Cortex of kidney (tissue), 1 donor: ENCODE data around the gene CCDC159.
"Not testable (repeated sequence)": the region's sequence is repeated elsewhere in the genome, so short reads cannot be mapped to it uniquely, and the experiment has no call there.

ENCODE experiments used
- DNase-seq: peaks from one replicate; lab custom pipeline; 2025; lab: John Stamatoyannopoulos, UW

The CCDC159 gene, protein sequence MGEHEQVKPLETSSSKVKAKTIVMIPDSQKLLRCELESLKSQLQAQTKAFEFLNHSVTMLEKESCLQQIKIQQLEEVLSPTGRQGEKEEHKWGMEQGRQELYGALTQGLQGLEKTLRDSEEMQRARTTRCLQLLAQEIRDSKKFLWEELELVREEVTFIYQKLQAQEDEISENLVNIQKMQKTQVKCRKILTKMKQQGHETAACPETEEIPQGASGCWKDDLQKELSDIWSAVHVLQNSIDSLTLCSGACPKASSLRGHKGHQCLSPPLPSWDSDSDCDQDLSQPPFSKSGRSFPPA

GRCh38 chr19:11346104-11346940 lies at the start of gene CCDC159, which contains the start of gene TMEM205:
CCDC159 (plus strand) TSS chr19:11346519; CDS start chr19:11346607, 88 bp downstream.
TMEM205 (minus strand) TSS chr19:11346268; CDS start chr19:11345619, 649 bp downstream.
- DNase-seq = no peak

DNA sequence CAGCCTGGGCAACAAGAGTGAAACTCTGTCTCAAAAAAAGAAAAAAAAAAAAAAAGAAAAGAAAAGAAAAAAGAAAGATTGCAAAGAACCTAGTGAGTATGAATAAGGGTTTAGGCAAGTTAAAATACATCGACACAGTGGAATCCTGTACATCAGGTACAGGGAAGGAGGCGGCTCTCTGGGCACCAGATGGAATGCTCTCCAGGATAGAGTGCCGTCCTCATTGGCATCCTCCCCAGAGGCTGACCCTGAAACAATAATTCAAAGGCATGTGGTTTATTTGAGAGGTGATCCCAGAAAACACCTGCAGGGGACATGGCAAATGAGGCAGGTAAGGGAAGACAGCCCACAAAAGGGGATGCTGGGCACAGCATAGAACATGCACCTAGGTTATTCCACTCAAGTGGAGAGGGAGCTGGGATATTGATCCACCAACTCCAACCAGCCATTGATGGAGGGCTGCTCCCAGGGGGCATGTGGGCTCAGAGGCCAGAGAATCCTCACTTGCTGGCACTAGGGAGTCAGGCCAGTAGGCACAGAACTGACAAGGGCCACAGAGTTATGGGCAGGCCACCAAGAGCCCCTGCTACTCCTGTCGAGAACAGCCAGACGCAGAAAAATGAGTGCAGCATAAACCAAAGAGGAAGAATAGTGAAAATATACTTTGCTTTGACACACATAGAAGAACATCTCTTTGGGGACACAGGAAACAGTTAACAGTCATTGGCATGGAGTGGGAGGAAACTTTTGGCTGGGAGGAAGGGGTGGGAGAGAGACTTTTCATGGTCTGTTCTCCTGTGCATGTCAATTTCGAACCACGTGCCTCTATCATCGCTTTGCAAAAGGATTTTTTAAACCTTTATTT lies 46.1 kb upstream of the CCDC159 start:
- DNase-seq = no peak

DNA sequence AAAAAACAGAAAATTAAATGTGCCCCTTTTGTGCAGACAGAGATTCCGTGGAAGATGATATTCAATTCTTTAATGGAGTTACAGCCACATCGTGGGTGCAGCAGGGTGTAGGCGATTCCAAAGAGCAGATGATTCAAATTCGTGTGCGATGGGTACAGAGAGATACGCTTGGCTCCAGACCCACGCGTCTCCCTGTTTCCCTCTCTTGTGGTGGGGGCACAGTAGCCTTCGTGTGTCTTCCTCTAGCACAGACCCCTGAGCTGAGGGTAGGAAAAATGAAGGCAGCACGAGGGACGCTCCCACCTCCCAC lies 45.6 kb upstream of the CCDC159 start:
- no peak for DNase-seq

- DNase-seq = no peak
Observed at GRCh38 chr19:11304936-11305335, 41.4 kb upstream of the CCDC159 start.

DNA sequence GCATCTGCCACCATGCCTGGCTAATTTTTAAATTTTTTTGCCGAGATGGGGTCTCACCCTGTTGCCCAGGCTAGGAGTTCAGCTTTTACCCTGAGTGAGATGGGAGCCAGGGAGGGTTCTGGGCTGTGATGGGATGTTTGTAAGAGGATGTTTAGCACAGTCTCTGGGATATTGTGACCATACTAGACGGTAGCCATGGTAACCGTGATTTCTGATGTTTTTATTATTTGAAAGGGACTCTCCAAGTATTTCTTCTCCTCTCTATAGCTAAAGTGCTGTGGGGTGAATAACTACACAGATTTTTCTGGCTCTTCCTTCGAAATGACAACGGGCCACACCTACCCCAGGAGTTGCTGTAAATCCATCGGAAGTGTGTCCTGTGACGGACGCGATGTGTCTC lies 40.0 kb upstream of the CCDC159 start:
- DNase-seq = no peak

- DNase-seq = not testable (repeated sequence)
Observed at GRCh38 chr19:11320278-11320995, 25.9 kb upstream of the CCDC159 start.

- no peak for DNase-seq
Observed at GRCh38 chr19:11321191-11322126, 24.9 kb upstream of the CCDC159 start.

GRCh38 chr19:11322269-11323024 lies 23.9 kb upstream of the CCDC159 start:
- no peak for DNase-seq

DNA sequence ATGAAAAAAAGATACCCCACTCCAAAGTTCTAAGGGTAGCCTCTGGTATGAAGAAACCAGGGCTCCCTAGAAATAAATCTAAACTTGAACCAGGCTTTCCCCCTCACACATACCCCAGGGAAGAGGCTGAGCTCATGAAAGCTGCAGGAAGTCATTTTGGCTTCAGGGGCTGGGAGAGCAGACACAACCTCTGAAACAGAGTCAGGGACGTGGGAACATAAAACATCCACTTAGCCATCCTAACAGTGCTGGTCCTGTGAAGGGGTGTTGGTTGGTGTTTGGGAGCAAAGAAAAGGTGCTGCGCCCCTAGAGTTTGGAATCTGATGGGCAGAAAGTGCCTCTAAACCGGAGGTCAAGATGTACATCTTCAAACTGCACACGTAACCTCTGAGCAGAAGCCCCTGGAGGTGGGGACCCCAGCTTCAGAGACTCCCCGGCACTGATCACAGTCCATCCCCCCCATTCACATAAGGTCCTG lies 22.7 kb upstream of the CCDC159 start:
- no peak for DNase-seq

GRCh38 chr19:11324079-11324661 lies 22.1 kb upstream of the CCDC159 start:
- no peak for DNase-seq

- DNase-seq = no peak
Observed at GRCh38 chr19:11324748-11325389, 21.4 kb upstream of the CCDC159 start.

DNA sequence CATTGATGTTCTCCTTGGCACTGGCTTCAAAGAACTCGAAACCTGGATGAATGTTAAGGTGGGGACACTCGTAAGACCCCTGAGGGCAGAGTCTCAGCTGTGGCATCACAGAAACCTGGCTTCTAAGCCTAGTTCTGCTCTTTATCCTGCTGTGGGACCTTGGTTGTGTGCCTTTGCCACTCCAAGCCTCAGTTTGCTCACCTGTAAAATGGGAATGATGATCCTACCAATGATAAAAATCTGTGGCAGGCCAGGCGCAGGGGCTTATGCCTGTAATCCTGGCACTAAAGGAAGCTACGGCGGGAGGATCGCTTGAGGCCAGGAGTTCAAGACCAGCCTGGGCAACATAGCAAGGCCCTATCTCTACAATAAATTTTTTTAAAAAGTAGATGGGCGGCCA lies 20.8 kb upstream of the CCDC159 start:
- DNase-seq = no peak

GRCh38 chr19:11330127-11330526 lies 16.2 kb upstream of the CCDC159 start:
- DNase-seq = no peak

GRCh38 chr19:11331502-11331901 lies 14.8 kb upstream of the CCDC159 start:
- DNase-seq = no peak

GRCh38 chr19:11332822-11333221 lies 13.5 kb upstream of the CCDC159 start:
- DNase-seq = no peak

DNA sequence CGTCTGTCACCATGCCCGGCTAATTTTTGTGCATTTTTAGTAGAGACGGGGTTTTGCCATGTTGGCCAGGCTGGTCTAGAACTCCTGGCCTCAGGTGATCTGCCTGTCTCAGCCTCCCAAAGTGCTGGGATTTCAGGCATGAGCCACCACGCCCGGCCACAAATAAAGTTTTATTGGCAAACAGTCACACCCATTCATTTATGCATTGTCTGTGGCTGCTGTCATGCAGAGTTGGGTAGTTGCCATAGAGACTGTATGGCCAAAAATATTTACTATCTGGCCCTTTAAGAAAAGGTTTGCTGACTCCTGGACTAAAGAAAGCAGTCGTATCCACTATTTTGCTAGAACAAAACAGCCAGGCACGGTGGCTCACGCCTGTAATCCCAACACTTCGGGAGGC lies 12.5 kb upstream of the CCDC159 start:
- not testable (repeated sequence) for DNase-seq

GRCh38 chr19:11335449-11336146 lies 10.7 kb upstream of the CCDC159 start:
- DNase-seq = no peak

GRCh38 chr19:11337080-11337479 lies 9.2 kb upstream of the CCDC159 start:
- DNase-seq = no peak
